GM10248 (cell line): ENCODE measurements around the gene EPS8L3.

Source experiments
- CTCF ChIA-PET: fragments of 300-600 bp; sonication (Branson Sonifier 250); formaldehyde crosslinking; extraction: SDS; loops from one replicate; lab custom pipeline; 2021; ENCODE audit warnings: antibody characterized with exemption; lab: Yijun Ruan, JAX
- POLR2A ChIA-PET: fragments of 350-650 bp; sonication (Branson Sonifier 250); formaldehyde crosslinking; extraction: SDS; loops from one replicate; lab custom pipeline; 2020; ENCODE audit warnings: antibody characterized with exemption; lab: Yijun Ruan, JAX
- DNase-seq: peaks from one replicate; pipeline ENCODE4 v3.0.0; 2012; ENCODE audit errors: extremely low spot score
- TF ChIP-seq, protein P1 (sequence below): IDR thresholded peaks from 2 replicates; pipeline ENCODE4 v1.5.1; 2012; ENCODE audit warnings: mild to moderate bottlenecking, low read depth; ENCODE audit errors: extremely low read depth, missing control alignments, control extremely low read depth

EPS8L3 gene

GRCh38 chr1:109730666-109731065 is 33.1 kb downstream of the EPS8L3 start:
- ChIA-PET CTCF (no interaction called here), POLR2A (no interaction called here)
- no peak for DNase-seq
- TF ChIP-seq, protein P1, sequence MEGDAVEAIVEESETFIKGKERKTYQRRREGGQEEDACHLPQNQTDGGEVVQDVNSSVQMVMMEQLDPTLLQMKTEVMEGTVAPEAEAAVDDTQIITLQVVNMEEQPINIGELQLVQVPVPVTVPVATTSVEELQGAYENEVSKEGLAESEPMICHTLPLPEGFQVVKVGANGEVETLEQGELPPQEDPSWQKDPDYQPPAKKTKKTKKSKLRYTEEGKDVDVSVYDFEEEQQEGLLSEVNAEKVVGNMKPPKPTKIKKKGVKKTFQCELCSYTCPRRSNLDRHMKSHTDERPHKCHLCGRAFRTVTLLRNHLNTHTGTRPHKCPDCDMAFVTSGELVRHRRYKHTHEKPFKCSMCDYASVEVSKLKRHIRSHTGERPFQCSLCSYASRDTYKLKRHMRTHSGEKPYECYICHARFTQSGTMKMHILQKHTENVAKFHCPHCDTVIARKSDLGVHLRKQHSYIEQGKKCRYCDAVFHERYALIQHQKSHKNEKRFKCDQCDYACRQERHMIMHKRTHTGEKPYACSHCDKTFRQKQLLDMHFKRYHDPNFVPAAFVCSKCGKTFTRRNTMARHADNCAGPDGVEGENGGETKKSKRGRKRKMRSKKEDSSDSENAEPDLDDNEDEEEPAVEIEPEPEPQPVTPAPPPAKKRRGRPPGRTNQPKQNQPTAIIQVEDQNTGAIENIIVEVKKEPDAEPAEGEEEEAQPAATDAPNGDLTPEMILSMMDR = no peak

DNA sequence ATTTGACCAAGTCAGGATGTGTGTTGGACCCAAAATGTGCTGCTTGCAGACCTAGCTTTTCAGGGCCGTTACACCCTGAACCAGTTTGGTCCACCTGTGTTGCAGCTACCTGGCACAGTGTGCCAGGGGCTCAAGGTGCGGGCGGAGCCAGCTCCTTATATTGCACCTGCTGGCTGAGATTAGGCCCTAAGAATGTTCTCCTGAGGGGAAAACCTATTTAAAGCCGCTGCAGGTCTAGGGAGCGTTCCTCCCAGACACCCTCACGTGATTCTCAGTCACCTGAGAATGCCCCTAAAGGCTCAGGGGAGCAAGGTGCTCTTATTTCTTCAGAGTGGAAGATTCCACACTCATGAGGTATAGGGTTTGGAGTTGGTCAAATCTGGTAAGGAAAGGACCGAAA is 34.9 kb downstream of the EPS8L3 start:
- DNase-seq = no peak
- POLR2A ChIA-PET = no interaction called here
- CTCF ChIA-PET = interaction anchor here (1.1 to 2.1 kb wide), 2 partner anchors 25 to 88 kb away, joined by 3 to 11 read pairs; no protein-coding TSS in a partner anchor
- TF ChIP-seq, protein P1 = no peak

GRCh38 chr1:109726728-109727373 is 36.9 kb downstream of the EPS8L3 start:
- ChIA-PET CTCF (no interaction called here), POLR2A (no interaction called here)
- TF ChIP-seq, protein P1 = no peak
- DNase-seq = no peak

- TF ChIP-seq, protein P1 = no peak
- ChIA-PET CTCF (interaction anchor here (1.1 kb wide), 1 partner anchor 51 kb away, joined by 3 read pairs; no protein-coding TSS in a partner anchor), POLR2A (no interaction called here)
- DNase-seq = no peak
Observed at GRCh38 chr1:109726007-109726406, 37.7 kb downstream of the EPS8L3 start.

DNA sequence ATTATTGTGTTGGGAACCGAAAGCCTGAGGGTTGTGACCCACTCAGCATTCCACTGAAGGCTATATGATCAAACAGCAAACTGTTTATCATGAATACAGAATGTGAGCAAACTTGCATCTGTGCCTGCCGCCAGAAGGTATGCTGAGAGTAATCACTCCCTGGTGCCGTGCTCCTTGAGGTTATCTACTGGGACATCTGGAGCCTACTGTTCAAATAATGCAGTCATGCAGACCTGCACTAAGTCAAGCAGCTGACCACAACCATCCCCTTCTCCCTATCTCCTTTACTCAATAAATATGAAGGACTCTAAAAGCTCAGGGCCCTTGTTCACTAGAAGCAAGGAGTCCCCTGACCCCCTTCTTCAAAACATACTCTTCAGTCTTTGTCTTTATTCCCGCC is 38.2 kb downstream of the EPS8L3 start:
- TF ChIP-seq, protein P1 = no peak
- POLR2A ChIA-PET = no interaction called here
- CTCF ChIA-PET = interaction anchor here (1.1 kb wide), 1 partner anchor 51 kb away, joined by 3 read pairs; no protein-coding TSS in a partner anchor
- no peak for DNase-seq

- ChIA-PET CTCF (no interaction called here), POLR2A (no interaction called here)
- TF ChIP-seq, protein P1 = no peak
- DNase-seq = no peak
Observed at GRCh38 chr1:109724933-109725332, 38.8 kb downstream of the EPS8L3 start.
